ENCODE measurements around the gene CHEK1.

The CHEK1 gene

GRCh38 chr11:125627236-125627910 lies 2.4 kb downstream of the CHEK1 start:
- no peak for DNase-seq

GRCh38 chr11:125637840-125638239 lies 12.9 kb downstream of the CHEK1 start:
- DNase-seq = no peak

GRCh38 chr11:125638315-125638714 lies 13.4 kb downstream of the CHEK1 start:
- no peak for DNase-seq

- no peak for DNase-seq
These were observed 20.9 kb downstream of the CHEK1 start for GRCh38 chr11:125645871-125646270.

GRCh38 chr11:125649465-125650166 lies 24.7 kb downstream of the CHEK1 start:
- no peak for DNase-seq

GRCh38 chr11:125662689-125663088 lies 37.7 kb downstream of the CHEK1 start:
- no peak for DNase-seq

- no peak for DNase-seq
These were observed 38.9 kb downstream of the CHEK1 start for GRCh38 chr11:125663910-125664309.

- DNase-seq = no peak
These were observed 42.2 kb downstream of the CHEK1 start for GRCh38 chr11:125667151-125667550.

- no peak for DNase-seq
These were observed 45.2 kb downstream of the CHEK1 start for GRCh38 chr11:125670172-125670571.

GRCh38 chr11:125671561-125671960 lies 46.6 kb downstream of the CHEK1 start:
- no peak for DNase-seq

- DNase-seq = no peak
These were observed 49.2 kb downstream of the CHEK1 start for GRCh38 chr11:125674210-125674609.

GRCh38 chr11:125675196-125675595 lies 50.2 kb downstream of the CHEK1 start:
- no peak for DNase-seq

GRCh38 chr11:125679397-125679796 lies 54.4 kb downstream of the CHEK1 start:
- no peak for DNase-seq

- no peak for DNase-seq
These were observed 54.9 kb downstream of the CHEK1 start for GRCh38 chr11:125679837-125680236.

- DNase-seq = no peak
These were observed 55.8 kb downstream of the CHEK1 start, which contains the start of gene ACRV1 for GRCh38 chr11:125680747-125681146. TSS of gene ACRV1 (minus strand) at chr11:125680847. CDS start at chr11:125680780, 67 bp downstream.

- DNase-seq = no peak
These were observed 60.3 kb downstream of the CHEK1 start for GRCh38 chr11:125685228-125685627.

- DNase-seq = no peak
These were observed 63.1 kb downstream of the CHEK1 start for GRCh38 chr11:125688066-125688465.

- DNase-seq = no peak
These were observed 63.7 kb downstream of the CHEK1 start for GRCh38 chr11:125688632-125689031.

GRCh38 chr11:125689274-125689859 lies 64.4 kb downstream of the CHEK1 start:
- DNase-seq = no peak

- DNase-seq = no peak
These were observed 65.0 kb downstream of the CHEK1 start for GRCh38 chr11:125690006-125690405.

- DNase-seq = no peak
These were observed 67.9 kb downstream of the CHEK1 start for GRCh38 chr11:125692887-125693286.

GRCh38 chr11:125694951-125695350 lies 70.0 kb downstream of the CHEK1 start:
- no peak for DNase-seq

GRCh38 chr11:125701018-125701610 lies 76.2 kb downstream of the CHEK1 start:
- no peak for DNase-seq
